Caco-2 (cell line): ENCODE results near the gene ACTRT3. TPM values are rescaled to one million over a fixed set of nuclear protein-coding genes. Genes with fewer than 3 reads are reported as not detected.
"Not testable (repeated sequence)": the region's sequence is repeated elsewhere in the genome, so short reads cannot be mapped to it uniquely, and the experiment has no call there.

Experiments
- BruUV-seq: library from RNA; stranded (reverse); fragments of 400-500 nt; replicated peaks from 2 replicates; lab custom pipeline; 2021; lab: Mats Ljungman, UMichigan
- CTCF ChIA-PET: fragments of 300-600 bp; sonication (Branson Sonifier 250); formaldehyde crosslinking; loops from one replicate; lab custom pipeline; 2022; ENCODE audit warnings: antibody characterized with exemption; lab: Charles Lee
- POLR2A ChIA-PET: fragments of 300-600 bp; sonication (Branson Sonifier 250); formaldehyde crosslinking; loops from one replicate; lab custom pipeline; 2022; ENCODE audit warnings: antibody characterized with exemption; lab: Charles Lee
- DNase-seq, 2 experiments: peaks; one replicate each; pipeline versions ENCODE4 v3.0.0 to v3.0.0-alpha.2; 2020 to 2022
- H3K27me3 ChIP-seq: replicated peaks from 2 replicates; pipeline ENCODE4 v1.6.0; 2011; ENCODE audit warnings: low read length; ENCODE audit not compliant: control insufficient read depth, insufficient read depth
- H3K36me3 ChIP-seq: 2 replicates; pipeline ENCODE4 v1.5.1; 2011; ENCODE audit warnings: low read length; ENCODE audit not compliant: control insufficient read depth, insufficient read depth
- H3K4me1 ChIP-seq: fragments of 250-450 bp; sonication (Bioruptor Pico); 2 replicates; pipeline ENCODE4 v1.5.1; 2020; ENCODE audit warnings: mild to moderate bottlenecking
- H3K4me3 ChIP-seq: 2 replicates; pipeline ENCODE4 v1.5.1; 2011; ENCODE audit warnings: low read depth, mild to moderate bottlenecking, control low read depth, low read length
- H3K9me3 ChIP-seq: fragments of 250-450 bp; sonication (Bioruptor Pico); 2 replicates; pipeline ENCODE4 v1.5.1; 2020; ENCODE audit warnings: mild to moderate bottlenecking, moderate library complexity
- H3K27ac Mint-ChIP-seq: one replicate; pipeline ENCODE4 v1.8.0; 2022; ENCODE audit warnings: mixed read lengths; ENCODE audit not compliant: unreplicated experiment
- H3K27me3 Mint-ChIP-seq: one replicate; pipeline ENCODE4 v1.8.0; 2022; ENCODE audit warnings: mixed read lengths; ENCODE audit not compliant: insufficient read depth, unreplicated experiment
- H3K36me3 Mint-ChIP-seq: one replicate; pipeline ENCODE4 v1.8.0; 2022; ENCODE audit warnings: mild to moderate bottlenecking, mixed read lengths; ENCODE audit not compliant: insufficient read depth, unreplicated experiment
- H3K4me1 Mint-ChIP-seq: one replicate; pipeline ENCODE4 v1.8.0; 2022; ENCODE audit warnings: low read depth, mixed read lengths; ENCODE audit not compliant: unreplicated experiment
- H3K4me3 Mint-ChIP-seq: one replicate; pipeline ENCODE4 v1.8.0; 2022; ENCODE audit warnings: mild to moderate bottlenecking, moderate library complexity, mixed read lengths; ENCODE audit not compliant: unreplicated experiment
- H3K9me3 Mint-ChIP-seq: one replicate; pipeline ENCODE4 v1.8.0; 2022; ENCODE audit warnings: mixed read lengths; ENCODE audit not compliant: unreplicated experiment
- CTCF ChIP-seq, 2 experiments: fragments of 200-600 bp in 1 of 2; IDR thresholded peaks; 1 replicate in 1 of 2; 2 replicates in 1 of 2; pipeline versions ENCODE4 v1.5.1 to v1.8.0; 2011 to 2022; ENCODE audit warnings: antibody characterized with exemption in 1 of 2, control low read depth in 1 of 2, inconsistent platforms in 1 of 2, low read depth in 1 of 2, low read length in 1 of 2, mild to moderate bottlenecking in 1 of 2, moderate library complexity in 1 of 2; ENCODE audit not compliant: insufficient read depth in 1 of 2, severe bottlenecking in 1 of 2, unreplicated experiment in 1 of 2
- intact Hi-C: fragments of 100-400 bp; cut with micrococcal nuclease; formaldehyde crosslinking; loops from one replicate; pipeline ENCODE4 v1.10.0; 2022; ENCODE audit not compliant: unreplicated experiment
- total RNA-seq: library from RNA; stranded (reverse); gene quantifications from 2 replicates; pipeline ENCODE4 v1.2.3, GENCODE V29; 2022

The ACTRT3 gene
- total RNA-seq, 1 experiment from 2014 or later, result not detected

DNA sequence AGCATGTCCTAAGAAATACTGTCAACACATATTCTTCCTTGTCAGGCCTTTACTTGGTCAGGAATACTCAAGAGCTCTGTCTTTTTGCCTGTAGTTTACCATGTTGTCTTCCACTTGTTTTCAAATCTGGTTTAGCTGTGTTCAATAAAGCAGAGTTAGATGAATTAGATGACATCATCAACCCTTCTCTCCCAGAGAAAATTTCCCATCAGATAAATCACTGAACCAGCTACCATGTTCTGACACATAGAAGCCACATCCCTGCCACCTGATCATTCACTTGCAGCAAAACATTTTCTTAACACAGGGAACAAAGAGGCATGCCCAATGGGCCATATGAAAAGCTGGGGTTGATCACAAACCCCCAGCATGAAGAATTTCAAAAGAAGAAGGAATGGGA is 46.6 kb downstream of the ACTRT3 start:
- no peaks in the 10 kb centered on the region for H3K4me1 Mint-ChIP-seq
- CTCF ChIA-PET, result no interaction called here

DNA sequence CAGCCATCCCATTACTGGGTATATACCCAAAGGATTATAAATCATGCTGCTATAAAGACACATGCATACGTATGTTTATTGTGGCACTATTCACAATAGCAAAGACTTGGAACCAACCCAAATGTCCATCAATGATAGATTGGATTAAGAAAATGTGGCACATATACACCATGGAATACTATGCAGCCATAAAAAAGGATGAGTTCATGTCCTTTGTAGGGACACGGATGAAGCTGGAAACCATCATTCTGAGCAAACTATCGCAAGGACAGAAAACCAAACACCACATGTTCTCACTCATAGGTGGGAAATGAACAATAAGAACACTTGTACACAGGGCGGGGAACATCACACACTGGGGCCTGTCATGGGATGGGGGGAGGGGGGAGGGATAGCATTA is 50.9 kb downstream of the ACTRT3 start:
- BruUV-seq, CTCF ChIA-PET, H3K4me3 ChIP-seq, intact Hi-C loops, H3K27ac Mint-ChIP-seq, H3K9me3 ChIP-seq, H3K4me1 ChIP-seq, H3K27me3 Mint-ChIP-seq, H3K4me1 Mint-ChIP-seq, H3K9me3 Mint-ChIP-seq, DNase-seq, POLR2A ChIA-PET, H3K4me3 Mint-ChIP-seq, H3K36me3 Mint-ChIP-seq, H3K36me3 ChIP-seq, H3K27me3 ChIP-seq: not testable (repeated sequence)

More for the DNA sequence above, 46.6 kb downstream of the ACTRT3 start:
- Histone ChIP-seq H3K4me1 (no peaks in the 10 kb centered on the region), H3K9me3 (peaks cover 6% of the 10 kb centered on the region; the same call in 1 of the 2 replicates), H3K36me3 (no peaks in the 10 kb centered on the region), H3K27me3 (no peaks in the 10 kb centered on the region), H3K4me3 (no peak overlapping the region)
- no peaks in the 10 kb centered on the region for H3K36me3 Mint-ChIP-seq
- no TSS peak for BruUV-seq
- H3K27me3 Mint-ChIP-seq, result peaks cover 5% of the 10 kb centered on the region
- intact Hi-C loops, result no loop called here
- H3K4me3 Mint-ChIP-seq, result no peak overlapping the region
- POLR2A ChIA-PET, result no interaction called here
- DNase-seq, result no peak
- no peak overlapping the region for H3K27ac Mint-ChIP-seq
- TF ChIP-seq CTCF (IDR thresholded peaks at IDR 0.05; ENCODE audit: insufficient read depth in 1 of 2, low read depth in 1 of 2, low read length in 1 of 2, severe bottlenecking in 1 of 2, unreplicated experiment in 1 of 2), result no peak
- H3K9me3 Mint-ChIP-seq, result no peaks in the 10 kb centered on the region

Other genes with a start within 250 kb of the ACTRT3 start
- 27.0 and 27.6 TPM in 2 replicates for gene MECOM, start 105.8 kb downstream of the ACTRT3 start, total RNA-seq
- gene TERC, start 4.5 kb downstream of the ACTRT3 start, total RNA-seq, result 17.1 and 19.0 TPM in 2 replicates
- gene MYNN, start 3.8 kb upstream of the ACTRT3 start, total RNA-seq, result 9.8 and 10.6 TPM in 2 replicates
- not detected in 2 replicates for gene LRRIQ4, start 43.3 kb upstream of the ACTRT3 start, total RNA-seq
- not detected in 2 replicates for gene LRRC34, start 43.3 kb upstream of the ACTRT3 start, total RNA-seq
- gene LRRC31, start 100.4 kb upstream of the ACTRT3 start, total RNA-seq, result 0.64 and 0.70 TPM in 2 replicates
- not detected in 2 replicates for gene SAMD7, start 142.0 kb upstream of the ACTRT3 start, total RNA-seq
- gene SEC62, start 197.2 kb upstream of the ACTRT3 start, total RNA-seq, result 60.3 and 74.7 TPM in 2 replicates